T-cell (primary cell): ENCODE data around the gene LSAMP. TPM values are rescaled to one million over a fixed set of nuclear protein-coding genes. Genes with fewer than 3 reads are reported as not detected.
"Not testable (repeated sequence)": the region's sequence is repeated elsewhere in the genome, so short reads cannot be mapped to it uniquely, and the experiment has no call there.

Experiments used
- ATAC-seq, 4 experiments: fragments of 200-7000 bp in 3 of 4; fragments of 150-1000 bp in 1 of 4; cut with Tn5 transposase; replicated peaks in 1 of 4; 1 replicate in 3 of 4; 2 replicates in 1 of 4; pipeline ENCODE4 v1.10.0; 2021; ENCODE audit warnings: moderate library complexity in 3 of 4, mild to moderate bottlenecking in 2 of 4, moderate number of reproducible peaks in 1 of 4
- CTCF ChIA-PET, 2 donors: fragments of 300-600 bp; sonication (Branson Sonifier 250); formaldehyde crosslinking; loops; one replicate each; lab custom pipeline; 2022; ENCODE audit warnings: antibody characterized with exemption in 2 of 2; lab: Charles Lee
- POLR2A ChIA-PET, 2 donors: fragments of 300-600 bp; sonication (Branson Sonifier 250); formaldehyde crosslinking; loops; one replicate each; lab custom pipeline; 2022; ENCODE audit warnings: antibody characterized with exemption in 2 of 2; lab: Charles Lee
- DNase-seq, 35 experiments: peaks; one replicate each; pipeline versions ENCODE4 v3.0.0 to v3.0.0-alpha.2; 2013 to 2023
- H3K27ac ChIP-seq: one replicate; pipeline ENCODE4 v1.5.1; 2013; ENCODE audit warnings: low read length
- H3K27me3 ChIP-seq, 2 experiments: replicated peaks in 1 of 2; 1 replicate in 1 of 2; 2 replicates in 1 of 2; pipeline versions ENCODE4 v1.6.1 to v1.7.0; 2013; ENCODE audit warnings: low read length in 1 of 2, mixed read lengths in 1 of 2; ENCODE audit not compliant: control insufficient read depth in 2 of 2, insufficient read depth in 2 of 2; ENCODE audit errors: extremely low read depth in 1 of 2
- H3K36me3 ChIP-seq, 2 donors: 1 replicate in 1 of 2; 2 replicates in 1 of 2; pipeline versions ENCODE4 v1.6.1 to v1.7.0; 2013; ENCODE audit warnings: low read length in 1 of 2; ENCODE audit not compliant: control insufficient read depth in 2 of 2, insufficient read depth in 1 of 2; ENCODE audit errors: extremely low read depth in 1 of 2
- H3K4me1 ChIP-seq, 2 experiments: 1 replicate in 1 of 2; 2 replicates in 1 of 2; pipeline versions ENCODE4 v1.6.1 to v1.7.0; 2013; ENCODE audit warnings: low read length in 2 of 2, mixed read lengths in 1 of 2; ENCODE audit not compliant: insufficient read depth in 2 of 2, control insufficient read depth in 1 of 2; ENCODE audit errors: extremely low read depth in 1 of 2
- H3K4me3 ChIP-seq, 2 donors: 1 replicate in 1 of 2; 2 replicates in 1 of 2; pipeline versions ENCODE4 v1.5.1 to v1.7.0; 2013; ENCODE audit warnings: mild to moderate bottlenecking in 2 of 2, low read length in 1 of 2, moderate library complexity in 1 of 2; ENCODE audit not compliant: control insufficient read depth in 1 of 2; ENCODE audit errors: extremely low read depth in 1 of 2
- H3K9me3 ChIP-seq: 2 replicates; pipeline ENCODE4 v1.7.0; 2013
- H3K27ac Mint-ChIP-seq, 2 donors: one replicate each; pipeline ENCODE4 v1.8.0; 2020 to 2021; ENCODE audit warnings: mild to moderate bottlenecking in 2 of 2, mixed read lengths in 2 of 2
- H3K27me3 Mint-ChIP-seq, 2 donors: one replicate each; pipeline ENCODE4 v1.8.0; 2021 to 2022; ENCODE audit warnings: mixed read lengths in 2 of 2
- H3K36me3 Mint-ChIP-seq: one replicate; pipeline ENCODE4 v1.8.0; 2021; ENCODE audit warnings: mixed read lengths
- H3K4me1 Mint-ChIP-seq, 3 donors: one replicate each; pipeline ENCODE4 v1.8.0; 2020 to 2022; ENCODE audit warnings: mixed read lengths in 3 of 3, mild to moderate bottlenecking in 1 of 3
- H3K4me3 Mint-ChIP-seq, 3 donors: one replicate each; pipeline ENCODE4 v1.8.0; 2020 to 2022; ENCODE audit warnings: mild to moderate bottlenecking in 3 of 3, mixed read lengths in 3 of 3, moderate library complexity in 3 of 3
- H3K9me3 Mint-ChIP-seq, 3 donors: one replicate each; pipeline ENCODE4 v1.8.0; 2020 to 2022; ENCODE audit warnings: mixed read lengths in 3 of 3
- WGBS: methylation state at CpG from one replicate; pipeline ENCODE4 v1.1.5; 2013; ENCODE audit warnings: missing lambda C conversion rate; ENCODE audit not compliant: insufficient coverage; 5-methylcytosine and 5-hydroxymethylcytosine counted together
- total RNA-seq, 35 experiments: library from RNA in 6 of 35; stranded (reverse) in 6 of 35; fragments of 120-200 nt in 1 of 35; gene quantifications; one replicate each; pipeline versions ENCODE4 v1.2.1 to v1.2.4 and lab custom pipeline; 2013 to 2026

Gene LSAMP
- total RNA-seq, 5 donors from 2014 or later (not counting 1 experiment from before 2014, with no cell fraction given): 0.03 to 0.28 (median 0.06) TPM; not detected in 2

DNA sequence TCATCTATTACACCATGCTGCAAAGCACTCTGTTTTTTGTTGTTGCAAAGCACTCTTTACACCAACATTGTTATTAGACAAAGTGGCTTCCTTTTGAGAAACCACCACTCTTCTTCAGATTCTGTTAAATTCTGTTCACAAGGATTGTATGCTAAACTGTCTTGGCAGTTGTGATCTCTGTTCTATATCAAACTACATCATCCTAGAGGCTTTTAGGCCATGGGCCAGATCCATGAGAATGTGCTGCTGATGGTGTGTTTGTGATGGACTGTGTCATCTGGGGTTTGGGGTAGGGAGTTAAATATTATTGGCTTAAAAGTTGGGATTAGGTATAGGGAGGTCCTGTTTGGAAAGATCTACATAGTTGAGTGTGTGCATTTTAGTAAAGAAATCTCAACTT lies 592.2 kb downstream of the LSAMP start:
- no peaks in the 10 kb centered on the region for H3K4me1 Mint-ChIP-seq
- no peak overlapping the region for H3K4me3 Mint-ChIP-seq
- ChIA-PET POLR2A (no interaction called here), CTCF (no interaction called here)
- ATAC-seq (no peak), DNase-seq (no peak)
- H3K27ac Mint-ChIP-seq: no peak overlapping the region
- H3K36me3 ChIP-seq: no peaks in the 10 kb centered on the region
- H3K36me3 Mint-ChIP-seq: no peaks in the 10 kb centered on the region
- no peak overlapping the region for H3K4me3 ChIP-seq
- H3K27me3 Mint-ChIP-seq: peaks cover 20 to 54% of the 10 kb centered on the region in 2 donors
- H3K27me3 ChIP-seq: peaks cover 0 to 3% of the 10 kb centered on the region in 2 experiments
- no peaks in the 10 kb centered on the region for H3K4me1 ChIP-seq
- no peak overlapping the region for H3K27ac ChIP-seq
- H3K9me3 Mint-ChIP-seq: no peaks in the 10 kb centered on the region
- H3K9me3 ChIP-seq: no peaks in the 10 kb centered on the region

DNA sequence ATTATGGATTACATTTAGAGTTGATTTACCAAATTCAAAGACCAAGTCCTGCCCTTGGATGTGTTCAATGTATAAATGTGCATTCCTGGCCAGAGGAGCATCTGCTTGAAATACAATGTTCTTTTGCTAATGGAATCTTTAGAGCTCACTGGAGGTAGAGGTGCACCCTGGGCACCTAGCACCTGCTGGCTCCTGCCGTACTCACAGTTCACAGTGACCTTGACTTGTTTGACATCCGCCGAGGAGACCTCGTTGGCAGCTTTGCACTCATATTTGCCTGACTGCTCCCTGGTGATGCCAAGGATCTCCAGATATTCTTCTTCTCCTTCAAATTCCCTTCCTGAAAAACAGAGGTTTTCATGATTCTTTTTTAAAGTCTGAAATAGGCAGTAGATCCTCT lies 593.0 kb downstream of the LSAMP start:
- Histone ChIP-seq H3K4me1 (no peaks in the 10 kb centered on the region), H3K36me3 (no peaks in the 10 kb centered on the region), H3K4me3 (no peak overlapping the region), H3K9me3 (no peaks in the 10 kb centered on the region), H3K27ac (no peak overlapping the region), H3K27me3 (peaks cover 0 to 4% of the 10 kb centered on the region in 2 experiments)
- no peak for ATAC-seq
- Mint-ChIP-seq H3K4me3 (no peak overlapping the region), H3K27me3 (peaks cover 22 to 53% of the 10 kb centered on the region in 2 donors), H3K36me3 (no peaks in the 10 kb centered on the region), H3K27ac (no peak overlapping the region), H3K9me3 (no peaks in the 10 kb centered on the region), H3K4me1 (no peaks in the 10 kb centered on the region)
- CTCF ChIA-PET: no interaction called here
- no peak for DNase-seq
- POLR2A ChIA-PET: no interaction called here
- WGBS: 86% methylated on average over 4 of the region's 4 CpGs

DNA sequence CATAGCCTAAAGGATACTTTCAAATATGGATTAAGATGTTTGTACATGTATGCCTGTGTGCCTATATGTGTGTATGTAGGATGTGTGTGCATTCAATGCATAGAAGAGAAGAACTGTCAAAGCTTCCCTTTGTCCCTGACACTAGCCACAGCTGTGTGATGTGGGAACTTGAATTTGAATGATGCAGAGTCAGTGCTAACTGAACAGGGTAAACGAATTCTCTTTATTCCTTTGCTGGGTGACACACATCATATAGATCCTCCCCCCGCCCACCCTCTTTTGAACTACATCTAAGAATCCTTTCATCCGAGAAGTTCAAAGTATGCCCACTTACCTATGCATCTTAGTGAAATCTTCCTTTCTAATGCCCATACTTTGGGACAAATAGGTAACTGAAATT lies 593.7 kb downstream of the LSAMP start:
- DNase-seq: no peak
- WGBS: 41% methylated on average over 2 of the region's 3 CpGs
- ChIA-PET POLR2A (no interaction called here), CTCF (no interaction called here)
- H3K36me3 Mint-ChIP-seq: no peaks in the 10 kb centered on the region
- H3K27me3 ChIP-seq: peaks cover 0 to 4% of the 10 kb centered on the region in 2 experiments
- ATAC-seq: no peak
- H3K27ac ChIP-seq: no peak overlapping the region
- no peak overlapping the region for H3K4me3 Mint-ChIP-seq
- no peaks in the 10 kb centered on the region for H3K9me3 Mint-ChIP-seq
- H3K27ac Mint-ChIP-seq: no peak overlapping the region
- H3K27me3 Mint-ChIP-seq: peaks cover 21 to 51% of the 10 kb centered on the region in 2 donors
- H3K4me1 Mint-ChIP-seq: no peaks in the 10 kb centered on the region
- no peaks in the 10 kb centered on the region for H3K4me1 ChIP-seq
- no peaks in the 10 kb centered on the region for H3K36me3 ChIP-seq
- H3K9me3 ChIP-seq: no peaks in the 10 kb centered on the region
- H3K4me3 ChIP-seq: no peak overlapping the region

- DNase-seq (no peak), ATAC-seq (no peak)
- Mint-ChIP-seq H3K4me1 (no peaks in the 10 kb centered on the region), H3K9me3 (no peaks in the 10 kb centered on the region), H3K27ac (no peak overlapping the region), H3K4me3 (no peak overlapping the region), H3K36me3 (no peaks in the 10 kb centered on the region), H3K27me3 (peaks cover 11 to 36% of the 10 kb centered on the region in 2 donors)
- Histone ChIP-seq H3K27me3 (peaks cover 0 to 4% of the 10 kb centered on the region in 2 experiments), H3K4me3 (no peak overlapping the region), H3K36me3 (no peaks in the 10 kb centered on the region), H3K27ac (no peak overlapping the region), H3K4me1 (no peaks in the 10 kb centered on the region), H3K9me3 (no peaks in the 10 kb centered on the region)
- 100% methylated on average over 1 of the region's 1 CpG for WGBS
- ChIA-PET POLR2A (no interaction called here), CTCF (interaction anchor here (1.0 to 2.1 kb wide), 2 partner anchors 13 kb away, joined by 5 to 8 read pairs; no protein-coding TSS in a partner anchor)
These were observed 596.6 kb downstream of the LSAMP start for GRCh38 chr3:115848641-115849040.

DNA sequence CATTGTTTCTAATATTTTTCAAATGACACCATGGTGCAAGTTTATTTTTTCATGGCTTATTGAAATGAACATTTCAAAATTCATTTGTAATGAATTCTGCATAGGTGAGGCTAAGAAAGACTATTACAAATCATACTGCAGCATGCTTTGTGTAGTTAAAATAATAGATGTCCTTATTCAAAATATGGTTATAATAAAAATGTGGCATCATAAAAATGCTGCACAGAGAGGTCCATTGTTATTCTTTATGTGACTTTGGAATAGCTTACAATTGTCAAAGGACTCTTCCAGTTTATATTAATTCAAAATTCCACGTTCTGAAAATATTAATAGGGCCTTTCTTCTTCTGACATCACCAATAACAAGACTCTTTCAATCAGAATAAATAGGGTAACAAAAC lies 599.3 kb downstream of the LSAMP start:
- WGBS: no CpG with 5 or more reads among the region's 1 CpG
- ATAC-seq: no peak
- Histone ChIP-seq H3K36me3 (no peaks in the 10 kb centered on the region), H3K4me1 (no peaks in the 10 kb centered on the region), H3K27me3 (peaks cover 0 to 2% of the 10 kb centered on the region in 2 experiments), H3K27ac (no peak overlapping the region), H3K4me3 (no peak overlapping the region), H3K9me3 (no peaks in the 10 kb centered on the region)
- no peak for DNase-seq
- ChIA-PET POLR2A (no interaction called here), CTCF (interaction anchor here (0.6 kb wide), 2 partner anchors 1195 to 1865 kb away, joined by 3 to 5 read pairs; no protein-coding TSS in a partner anchor)
- Mint-ChIP-seq H3K4me3 (no peak overlapping the region), H3K4me1 (no peaks in the 10 kb centered on the region), H3K27ac (no peak overlapping the region), H3K27me3 (peaks cover 2 to 24% of the 10 kb centered on the region in 2 donors), H3K9me3 (no peaks in the 10 kb centered on the region), H3K36me3 (no peaks in the 10 kb centered on the region)

- H3K4me3 ChIP-seq, H3K27me3 ChIP-seq, H3K4me3 Mint-ChIP-seq, POLR2A ChIA-PET, DNase-seq, H3K4me1 ChIP-seq, H3K9me3 Mint-ChIP-seq, H3K36me3 ChIP-seq, H3K27ac Mint-ChIP-seq, CTCF ChIA-PET, H3K4me1 Mint-ChIP-seq, H3K27ac ChIP-seq, H3K9me3 ChIP-seq, ATAC-seq, H3K36me3 Mint-ChIP-seq: not testable (repeated sequence)
- 87% methylated on average over 3 of the region's 5 CpGs for WGBS
- H3K27me3 Mint-ChIP-seq: peaks cover 2 to 20% of the 10 kb centered on the region in 2 donors
These were observed 600.6 kb downstream of the LSAMP start for GRCh38 chr3:115844729-115845128.

DNA sequence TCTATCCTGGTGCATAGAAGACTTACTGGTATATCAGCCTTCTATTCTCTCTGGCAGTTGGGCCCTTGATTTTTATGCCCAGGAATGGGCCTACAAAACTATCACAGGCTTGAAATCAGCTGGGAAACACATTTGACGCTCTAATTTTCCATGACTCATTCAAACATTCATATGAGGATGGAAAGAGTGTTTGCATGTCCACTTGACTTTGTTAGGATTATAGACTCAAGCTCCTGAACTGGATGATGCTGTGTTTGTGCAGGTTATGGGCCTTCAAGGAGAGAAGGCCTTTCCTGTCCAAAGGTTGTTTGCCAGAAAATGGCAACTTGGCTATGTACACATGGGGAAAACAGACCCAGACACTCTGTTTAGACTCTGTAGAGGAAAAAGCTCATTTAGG lies 602.1 kb downstream of the LSAMP start:
- Mint-ChIP-seq H3K27ac (no peak overlapping the region), H3K36me3 (no peaks in the 10 kb centered on the region), H3K4me1 (no peaks in the 10 kb centered on the region), H3K27me3 (peaks cover 4 to 11% of the 10 kb centered on the region in 2 donors), H3K4me3 (no peak overlapping the region), H3K9me3 (no peaks in the 10 kb centered on the region)
- WGBS: no CpG with 5 or more reads among the region's 1 CpG
- Histone ChIP-seq H3K36me3 (no peaks in the 10 kb centered on the region), H3K27me3 (peaks cover 0 to 2% of the 10 kb centered on the region in 2 experiments), H3K4me3 (no peak overlapping the region), H3K4me1 (no peaks in the 10 kb centered on the region), H3K27ac (no peak overlapping the region), H3K9me3 (no peaks in the 10 kb centered on the region)
- DNase-seq (no peak), ATAC-seq (no peak)
- ChIA-PET POLR2A (no interaction called here), CTCF (interaction anchor here in 1 of 2 donors (1.5 kb wide), 1 partner anchor 8 kb away, joined by 3 read pairs; no protein-coding TSS in a partner anchor)
